Activated CD8-positive, alpha-beta memory T cell treated with anti-CD3 and anti-CD28 coated beads, Interleukin-2, amount 50 U/mL, for 24 hours (primary cell): Measurements from ENCODE around the gene ZNF358.

ENCODE experiments used
- DNase-seq: peaks from one replicate; pipeline ENCODE4 v3.0.0-alpha.2; 2020; ENCODE audit errors: extremely low read depth

The ZNF358 gene

DNA sequence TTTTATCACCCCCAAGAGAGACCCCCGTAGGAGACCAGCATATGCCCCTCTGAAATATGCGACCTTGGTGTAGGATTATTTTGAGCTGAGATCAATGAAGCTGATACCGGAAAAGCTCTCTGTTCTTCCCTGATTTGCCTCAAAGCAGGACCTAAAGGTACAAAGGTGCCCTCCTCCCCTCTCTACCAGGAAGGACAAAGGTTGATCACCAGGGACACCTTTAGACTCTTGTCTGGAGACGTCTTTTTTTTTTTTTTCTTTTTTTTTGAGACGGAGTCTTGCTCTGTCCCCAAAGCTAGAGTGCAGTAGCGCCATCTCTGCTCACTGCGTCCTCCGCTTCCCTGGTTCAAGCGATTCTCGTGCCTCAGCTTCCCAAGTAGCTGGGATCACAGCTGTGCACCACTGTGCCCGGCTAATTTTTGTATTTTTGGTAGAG is 26.3 kb upstream of the ZNF358 start:
- DNase-seq = no peak

DNA sequence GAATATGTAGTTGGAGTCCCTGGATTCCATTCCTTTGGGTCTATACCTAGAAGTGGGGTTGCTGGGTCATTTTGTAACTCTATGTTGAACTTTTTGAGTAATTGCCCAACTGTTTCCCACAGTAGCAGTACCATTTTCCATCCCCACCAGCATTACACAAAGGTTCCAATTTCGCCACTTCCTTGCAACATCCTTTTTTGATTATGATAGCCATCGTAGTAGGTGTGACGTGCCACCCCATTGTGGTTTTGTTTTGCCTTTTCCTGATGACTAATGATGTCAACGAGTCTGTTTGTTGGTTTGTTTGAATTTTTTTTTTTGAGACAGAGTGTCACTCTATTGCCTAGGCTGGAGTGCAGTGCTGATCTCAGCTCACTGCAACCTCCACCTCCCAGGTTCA is 23.8 kb upstream of the ZNF358 start:
- no peak for DNase-seq

DNA sequence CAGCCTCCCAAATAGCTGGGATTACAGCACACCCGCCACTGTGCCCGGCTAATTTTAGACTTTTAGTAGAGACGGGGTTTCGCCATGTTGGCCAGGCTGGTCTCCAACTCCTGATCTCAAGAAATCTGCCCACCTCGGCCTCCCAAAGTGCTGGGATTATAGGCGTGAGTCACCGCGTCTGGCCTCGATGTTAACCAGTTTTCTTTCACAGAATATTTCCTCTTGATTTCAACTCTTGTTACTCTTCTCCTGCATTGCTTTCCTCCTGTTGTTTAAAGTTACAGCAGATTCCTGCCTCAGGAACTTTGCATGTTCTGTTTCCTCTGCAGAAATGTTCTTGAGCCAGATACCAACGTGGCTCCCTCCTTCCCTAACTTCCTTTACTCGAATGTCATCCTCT is 23.3 kb upstream of the ZNF358 start:
- no peak for DNase-seq

DNA sequence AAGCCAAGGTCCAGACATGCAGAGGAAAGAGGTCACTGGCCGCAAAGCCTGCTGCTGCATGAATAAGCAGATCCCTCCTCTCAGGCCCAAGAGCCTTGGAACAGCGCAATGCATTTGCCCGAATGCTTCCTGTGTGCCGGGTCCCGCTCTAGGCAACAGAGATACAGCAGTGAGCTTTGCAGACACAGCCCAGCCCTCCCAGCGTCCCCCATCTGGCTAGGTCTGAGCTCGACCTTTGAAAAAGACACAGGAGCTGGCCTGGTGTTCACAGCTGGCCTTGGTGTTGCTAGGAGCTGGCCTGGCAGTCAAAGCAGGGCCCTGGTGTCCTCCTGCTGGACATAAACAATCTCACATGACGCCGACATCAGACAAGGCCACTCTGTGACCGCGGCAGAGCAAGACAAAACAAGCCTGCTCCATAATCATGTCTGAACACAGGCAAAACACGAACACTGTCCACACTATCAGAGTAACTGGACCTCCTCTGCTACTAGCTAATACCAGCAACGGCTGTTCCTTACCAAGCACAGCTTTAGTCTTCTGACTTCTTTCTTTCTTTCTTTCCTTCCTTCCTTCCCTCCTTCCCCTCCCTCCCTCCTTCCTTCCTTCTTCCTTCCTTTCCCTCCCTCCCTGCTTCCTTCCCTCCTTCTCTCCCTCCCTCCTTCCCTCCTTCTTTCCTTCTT is 21.3 kb upstream of the ZNF358 start:
- DNase-seq = no peak

DNA sequence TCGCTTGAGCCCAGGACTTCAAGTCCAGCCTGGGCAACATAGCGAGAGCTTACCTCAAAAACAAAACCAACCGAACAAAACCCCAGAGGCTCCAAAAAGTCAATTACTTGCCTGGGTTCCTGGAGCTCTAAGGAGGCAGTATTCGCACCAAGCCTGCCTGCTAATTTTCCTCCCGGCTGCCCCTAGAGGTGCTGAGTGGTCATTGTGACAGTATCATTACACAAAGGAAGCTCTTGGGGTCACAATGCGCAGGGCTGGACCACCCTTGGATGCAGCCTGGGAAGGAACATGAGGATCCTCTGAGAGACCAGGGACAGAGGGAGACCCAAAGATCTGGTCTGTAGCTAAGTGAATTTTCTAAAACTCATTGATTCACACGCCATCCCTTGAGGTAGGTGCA is 18.6 kb upstream of the ZNF358 start:
- DNase-seq = no peak

DNA sequence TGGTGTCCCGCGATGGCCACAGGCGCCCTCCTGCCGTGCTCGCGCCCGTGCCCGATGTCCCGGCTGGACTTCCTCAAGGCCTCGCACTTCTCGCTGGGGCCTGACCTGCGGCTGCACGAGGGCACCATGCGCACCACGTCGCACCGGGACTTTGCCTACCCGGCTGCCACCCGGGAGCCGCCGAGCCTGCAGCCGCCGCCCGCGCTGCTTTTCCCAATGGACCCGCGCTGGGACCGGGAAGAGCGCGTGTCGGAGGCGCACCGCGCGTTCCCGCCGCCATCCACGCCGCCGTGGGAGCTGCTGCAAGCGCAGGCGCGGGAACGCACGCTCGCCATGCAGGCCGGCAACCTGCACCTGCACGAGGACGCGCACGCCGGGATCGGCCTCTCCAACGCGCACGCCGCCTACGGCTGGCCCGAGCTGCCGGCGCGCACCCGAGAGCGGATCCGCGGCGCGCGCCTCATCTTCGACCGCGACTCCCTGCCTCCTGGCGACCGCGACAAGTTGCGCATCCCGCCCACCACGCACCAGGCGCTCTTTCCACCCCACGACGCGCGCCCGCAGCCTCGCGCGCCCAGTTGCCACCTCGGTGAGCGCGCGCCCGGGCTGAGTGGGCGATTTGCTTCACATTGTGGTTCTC is 15.0 kb upstream of the ZNF358 start:
- no peak for DNase-seq

DNA sequence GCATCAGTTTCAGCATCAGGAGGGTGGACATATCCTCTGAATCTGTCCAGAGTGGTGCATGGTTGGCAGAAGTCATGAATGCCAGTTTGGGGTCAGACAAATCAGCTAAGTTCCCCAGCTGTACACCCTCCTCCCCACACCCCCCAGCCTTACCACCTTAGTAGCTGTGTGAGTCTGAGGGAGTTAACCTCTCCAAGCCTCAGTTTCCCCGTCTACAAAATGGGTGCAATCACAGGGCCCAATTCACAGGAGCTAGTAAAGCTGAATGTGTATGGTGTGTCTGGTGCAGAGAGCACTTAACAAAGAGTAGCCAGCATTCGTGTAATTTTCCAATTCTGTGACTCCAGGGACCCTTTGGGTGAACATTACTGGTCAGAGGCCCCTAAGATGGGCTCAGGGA is 13.4 kb upstream of the ZNF358 start:
- DNase-seq = no peak

DNA sequence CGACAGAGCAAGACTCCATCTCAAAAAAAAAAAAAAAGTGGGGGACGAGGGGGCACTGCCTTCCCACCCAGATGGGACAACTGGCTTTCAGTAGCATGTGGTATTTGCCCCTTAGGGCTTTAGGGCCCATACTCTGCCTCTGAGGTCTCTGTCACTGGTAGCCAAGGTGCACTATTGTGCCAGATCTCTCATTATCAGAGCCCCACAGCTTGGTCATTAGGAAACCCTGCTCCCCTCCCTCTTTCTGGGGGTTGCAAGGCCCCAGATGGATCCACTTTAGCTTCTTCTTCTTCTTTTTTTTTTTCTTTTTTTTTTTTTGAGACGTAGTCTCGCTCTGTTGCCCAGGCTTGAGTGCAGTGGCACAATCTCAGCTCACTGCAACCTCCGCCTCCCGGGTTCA is 11.2 kb upstream of the ZNF358 start:
- no peak for DNase-seq

DNA sequence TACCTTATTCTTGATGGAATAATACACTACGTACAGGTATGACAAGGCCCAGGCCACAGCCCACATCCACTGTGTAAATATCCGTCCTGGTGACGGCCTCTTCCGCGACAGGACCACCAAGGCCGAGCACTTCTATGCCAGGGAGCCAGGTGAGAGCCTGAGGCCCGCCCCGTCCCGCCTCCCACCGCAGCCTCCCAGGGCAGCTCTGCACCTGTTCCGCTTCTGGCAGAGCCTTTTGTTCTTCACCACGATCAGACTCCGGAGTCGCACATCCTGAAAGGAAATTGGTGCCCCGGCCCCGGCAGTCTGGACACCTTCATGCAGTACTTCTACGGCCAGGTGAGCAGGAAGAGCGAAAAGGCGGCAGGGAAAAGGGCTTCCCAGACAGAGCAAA is 10.6 kb upstream of the ZNF358 start:
- no peak for DNase-seq

DNA sequence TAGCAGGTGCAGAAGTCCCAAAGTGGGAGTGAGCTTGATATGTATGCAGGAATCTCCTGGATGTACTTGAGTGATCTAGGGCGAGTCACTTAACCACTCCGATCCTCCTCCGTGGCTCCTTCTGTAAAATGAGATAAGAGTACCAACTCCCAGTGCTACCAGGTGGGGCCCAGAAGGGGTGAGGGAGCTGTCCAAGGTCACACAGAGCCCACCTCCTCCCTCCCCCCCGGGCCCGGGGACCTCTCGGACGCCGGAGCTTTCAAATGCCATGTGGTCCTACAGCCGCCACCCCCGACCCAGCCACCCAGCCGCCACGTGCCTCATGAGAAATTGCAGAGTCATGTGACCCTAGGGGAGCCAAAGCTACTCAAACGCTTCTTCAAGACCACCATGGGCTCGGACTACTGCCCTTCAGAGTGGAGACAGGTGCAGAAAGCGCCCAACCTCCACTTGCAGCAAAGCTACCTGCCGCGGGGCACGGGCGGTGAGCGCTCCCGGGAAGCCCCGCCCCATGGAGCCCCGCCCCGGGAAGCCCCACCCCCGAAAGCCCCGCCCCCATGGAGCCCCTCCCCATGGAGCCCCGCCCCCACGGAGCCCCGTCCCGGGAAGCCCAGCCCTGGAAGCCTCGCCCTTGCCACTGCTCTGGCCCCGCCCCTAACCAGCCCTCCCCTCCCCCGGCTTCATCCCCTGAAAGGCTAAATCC is 10.1 kb upstream of the ZNF358 start:
- DNase-seq = no peak

DNA sequence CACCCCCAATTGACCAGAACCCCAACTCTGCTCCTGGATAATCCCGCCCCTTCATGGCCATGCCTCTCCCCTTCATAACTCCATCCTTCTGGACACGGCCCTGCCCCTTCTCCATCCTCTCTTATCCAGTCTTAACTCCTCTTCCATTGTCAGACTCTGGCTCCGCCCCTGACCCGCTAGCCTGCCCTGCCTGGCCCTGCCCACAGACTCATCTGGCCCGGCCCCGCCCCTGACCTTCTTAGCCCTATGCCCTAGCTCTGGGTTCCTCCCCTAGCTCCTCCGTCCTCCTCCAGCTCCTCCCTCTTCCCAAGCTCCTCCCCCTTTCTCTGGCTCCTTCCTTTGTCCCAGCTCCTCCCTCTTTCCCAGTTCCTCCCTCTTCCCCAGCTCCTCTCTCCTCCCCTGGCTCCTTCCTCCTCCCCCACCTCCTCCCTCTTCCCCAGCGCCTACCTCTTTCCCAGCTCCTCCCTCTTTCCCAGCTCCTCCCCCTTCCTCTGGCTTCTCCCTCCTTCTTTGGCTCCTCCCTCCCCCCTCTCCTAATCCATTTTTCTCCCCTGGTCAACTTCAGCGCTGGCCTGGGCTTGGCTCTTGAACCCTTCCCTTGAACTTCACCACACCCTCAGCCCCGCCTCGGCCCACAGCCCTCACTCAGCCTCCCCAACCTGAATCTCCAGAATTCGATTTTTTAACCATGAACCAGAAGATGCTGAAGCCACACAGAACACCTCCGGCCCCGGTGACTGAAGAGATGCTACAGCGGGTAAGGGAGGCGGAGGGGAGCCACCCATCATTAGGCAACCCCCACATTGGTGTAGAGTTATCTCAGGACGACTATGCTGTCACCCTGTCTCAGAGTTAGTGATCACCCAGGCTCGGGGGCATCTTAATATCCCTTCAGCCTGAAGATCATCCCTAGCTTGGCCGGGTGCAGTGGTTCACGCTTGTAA is 9.2 kb upstream of the ZNF358 start:
- no peak for DNase-seq

DNA sequence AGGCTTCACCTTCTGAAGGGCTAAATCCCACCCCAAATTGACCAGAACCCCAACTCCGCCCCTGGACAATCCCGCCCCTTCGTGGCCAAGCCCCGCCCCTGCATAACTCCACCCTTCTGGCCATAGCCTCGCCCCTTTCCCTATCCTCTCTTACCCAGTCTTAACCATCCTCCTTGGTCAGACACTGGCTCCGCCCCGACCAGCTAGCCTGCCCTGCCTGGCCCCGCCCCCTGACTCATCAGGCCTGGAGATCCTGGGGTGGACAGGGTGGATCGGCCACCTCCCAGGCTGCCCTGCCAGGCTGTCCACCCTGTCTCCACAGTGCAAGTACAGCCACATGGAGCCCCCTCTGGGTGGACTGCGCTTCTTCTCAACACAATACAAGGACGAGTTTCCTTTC is 8.0 kb upstream of the ZNF358 start:
- no peak for DNase-seq

DNA sequence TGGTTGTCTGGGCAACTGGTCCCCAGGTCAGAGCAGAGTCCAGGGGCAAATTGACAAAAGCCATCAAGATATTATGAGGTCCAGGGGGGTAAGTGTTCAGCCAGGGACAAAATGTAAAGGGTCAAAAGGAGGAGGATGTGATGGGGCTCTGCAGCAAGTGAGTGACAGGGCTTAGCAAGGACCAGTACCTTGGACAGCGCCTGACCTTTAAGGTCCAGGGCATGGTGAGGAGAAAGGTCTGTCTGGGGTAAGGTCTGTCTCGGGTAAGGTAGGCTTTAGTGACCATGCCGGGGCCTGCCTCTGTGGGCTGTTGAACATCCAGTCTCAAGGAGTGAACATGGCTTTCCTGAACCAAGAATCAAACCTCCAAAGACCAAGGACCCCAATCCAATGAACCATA is 6.3 kb upstream of the ZNF358 start:
- DNase-seq = no peak

DNA sequence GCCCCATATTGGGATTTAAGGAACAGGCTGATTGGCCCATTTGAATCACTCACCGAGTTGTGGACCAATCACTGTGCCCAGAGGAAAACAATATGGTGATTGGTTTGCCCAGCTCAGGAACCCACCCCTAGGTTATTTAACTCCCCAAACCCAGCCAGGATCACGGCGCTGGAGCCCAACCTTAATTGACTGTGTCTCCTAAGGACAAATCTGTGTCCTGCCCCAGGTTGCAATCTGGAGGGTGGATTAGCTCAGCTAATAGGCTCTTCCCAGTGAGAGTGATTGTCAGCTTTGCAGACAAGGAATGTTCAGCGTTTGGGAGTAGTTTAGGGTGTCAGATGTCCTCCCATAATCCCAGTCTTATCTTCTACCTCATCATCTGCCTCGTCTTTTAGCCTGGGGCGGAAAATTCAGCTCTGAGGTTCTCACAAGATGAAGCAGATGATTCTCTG is 3.5 kb upstream of the ZNF358 start:
- DNase-seq = no peak

DNA sequence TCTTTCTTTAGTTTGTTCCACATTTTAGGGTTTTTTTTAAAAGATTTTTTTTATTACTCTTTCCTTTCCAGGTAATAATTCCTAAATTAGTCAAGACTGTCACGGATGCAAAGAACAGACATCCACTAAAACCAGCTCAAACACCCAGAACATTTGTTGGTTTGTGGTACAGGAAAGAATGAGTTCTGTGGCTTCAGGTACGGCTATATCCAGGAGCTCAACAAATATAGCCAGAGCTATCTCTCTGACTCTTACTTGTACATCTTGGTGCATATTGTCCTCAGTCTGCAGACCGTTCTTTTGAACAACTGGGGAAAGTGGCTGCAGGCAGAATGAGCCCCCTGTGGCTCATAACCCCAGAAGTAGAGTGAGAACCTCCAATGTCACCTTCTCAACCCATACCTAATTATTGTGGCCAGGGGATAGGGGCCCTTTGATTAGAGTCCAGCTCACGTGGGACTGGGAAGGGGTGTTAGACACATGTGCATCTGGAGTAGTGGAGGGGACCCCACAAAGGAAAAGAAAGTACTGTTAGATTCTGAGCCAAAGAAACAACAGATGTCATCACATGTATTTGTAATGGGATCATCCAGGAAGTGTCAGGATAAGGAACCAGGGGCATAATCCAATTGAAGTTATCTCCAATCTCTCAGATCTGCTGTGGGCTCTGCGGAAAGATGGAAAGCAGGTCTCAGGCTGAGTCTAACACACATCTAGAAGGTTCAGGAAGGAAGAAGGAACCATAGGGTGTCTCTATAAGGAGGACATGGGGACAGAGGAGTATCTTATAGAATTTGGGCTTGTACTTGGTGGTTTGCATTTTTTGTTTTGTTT is 1.9 kb upstream of the ZNF358 start:
- DNase-seq = no peak

DNA sequence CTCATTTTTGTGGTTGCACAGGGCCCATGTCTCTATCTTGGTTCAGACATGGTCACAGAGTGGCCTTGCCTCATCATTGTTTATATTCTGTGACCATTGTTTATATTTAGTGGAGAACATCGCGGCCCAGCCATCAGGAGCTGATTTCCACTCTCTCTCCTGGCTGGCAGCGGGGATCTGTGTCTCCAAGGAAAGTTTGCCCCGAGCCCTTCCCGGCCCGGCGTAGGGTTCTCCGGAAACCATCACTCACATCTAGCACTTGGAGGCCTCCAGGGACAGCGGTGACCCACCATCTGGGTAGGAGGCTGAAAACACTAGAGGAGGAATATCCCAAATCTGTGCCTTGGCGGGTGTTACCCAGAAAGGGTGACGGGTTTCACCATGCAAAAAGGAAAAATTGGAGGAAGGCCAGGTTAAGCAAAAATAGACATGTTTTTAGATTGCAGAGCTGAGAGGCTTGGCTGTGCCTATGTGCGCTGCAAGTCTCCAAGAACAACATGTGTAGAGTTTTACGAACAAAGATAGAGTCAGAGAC is 726 bp upstream of the ZNF358 start:
- DNase-seq = no peak

DNA sequence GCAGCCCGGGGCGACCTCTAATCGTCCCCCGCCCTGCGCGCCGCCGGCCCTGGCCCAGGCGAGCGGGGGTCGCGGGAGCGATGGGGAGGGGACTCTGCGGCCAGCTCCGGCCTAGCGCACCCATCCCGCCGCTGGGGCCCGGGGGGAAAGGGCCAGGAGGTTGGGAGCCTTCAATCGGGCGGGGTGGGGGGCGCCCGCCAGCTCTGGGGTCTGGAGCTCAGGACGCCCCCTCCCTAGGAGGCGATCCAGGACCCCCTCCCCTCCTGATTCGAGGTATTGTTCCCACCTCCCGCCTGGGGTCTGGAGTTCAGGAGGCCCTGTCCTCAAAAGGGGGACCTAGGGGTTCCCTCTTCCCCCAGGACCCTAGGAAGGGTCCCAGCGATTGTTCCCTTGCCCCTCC is 430 bp downstream of the ZNF358 start:
- DNase-seq = no peak

DNA sequence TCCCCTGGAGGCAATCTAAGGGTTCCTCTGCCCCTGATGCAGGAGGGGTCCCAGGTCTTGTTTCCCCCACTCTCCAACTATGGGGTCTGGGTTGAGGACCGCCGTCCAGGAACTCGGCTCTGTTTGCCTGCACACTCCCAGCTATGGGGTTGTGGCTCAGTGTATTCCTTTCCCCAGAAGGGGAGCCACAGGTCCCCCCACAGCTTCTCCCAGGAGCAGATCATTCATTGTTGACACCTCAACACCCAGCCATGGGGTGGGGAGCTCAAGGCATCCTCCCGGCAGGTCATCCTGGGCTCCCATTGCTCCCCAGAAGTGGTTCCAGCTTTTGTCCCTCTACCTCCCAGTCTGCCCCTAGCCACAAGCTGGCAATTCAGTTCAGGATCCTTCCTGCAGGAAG is 975 bp downstream of the ZNF358 start:
- no peak for DNase-seq

DNA sequence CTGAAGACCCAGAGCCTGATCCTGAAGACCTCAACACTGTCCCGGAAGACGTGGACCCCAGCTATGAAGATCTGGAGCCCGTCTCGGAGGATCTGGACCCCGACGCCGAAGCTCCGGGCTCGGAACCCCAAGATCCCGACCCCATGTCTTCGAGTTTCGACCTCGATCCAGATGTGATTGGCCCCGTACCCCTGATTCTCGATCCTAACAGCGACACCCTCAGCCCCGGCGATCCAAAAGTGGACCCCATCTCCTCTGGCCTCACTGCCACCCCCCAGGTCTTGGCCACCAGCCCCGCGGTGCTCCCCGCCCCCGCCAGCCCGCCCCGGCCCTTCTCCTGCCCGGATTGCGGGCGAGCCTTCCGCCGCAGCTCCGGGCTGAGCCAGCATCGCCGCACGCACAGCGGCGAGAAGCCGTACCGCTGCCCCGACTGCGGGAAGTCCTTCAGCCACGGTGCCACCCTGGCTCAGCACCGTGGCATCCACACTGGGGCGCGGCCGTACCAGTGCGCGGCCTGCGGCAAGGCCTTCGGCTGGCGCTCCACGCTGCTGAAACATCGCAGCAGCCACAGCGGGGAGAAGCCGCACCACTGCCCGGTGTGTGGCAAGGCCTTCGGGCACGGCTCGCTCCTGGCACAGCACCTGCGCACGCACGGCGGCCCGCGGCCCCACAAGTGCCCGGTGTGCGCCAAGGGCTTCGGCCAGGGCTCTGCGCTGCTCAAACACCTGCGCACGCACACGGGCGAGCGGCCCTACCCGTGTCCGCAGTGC is 3.6 kb downstream of the ZNF358 start:
- no peak for DNase-seq
